ENCODE measurements around the gene MOCS3. TPM values are rescaled to one million over a fixed set of nuclear protein-coding genes. Genes with fewer than 3 reads are reported as not detected.

The MOCS3 gene
- total and polyA plus RNA-seq, 2 donors (not counting 3 experiments of a cell fraction or from before 2014, with no cell fraction given), result 3.2 to 3.6 TPM

DNA sequence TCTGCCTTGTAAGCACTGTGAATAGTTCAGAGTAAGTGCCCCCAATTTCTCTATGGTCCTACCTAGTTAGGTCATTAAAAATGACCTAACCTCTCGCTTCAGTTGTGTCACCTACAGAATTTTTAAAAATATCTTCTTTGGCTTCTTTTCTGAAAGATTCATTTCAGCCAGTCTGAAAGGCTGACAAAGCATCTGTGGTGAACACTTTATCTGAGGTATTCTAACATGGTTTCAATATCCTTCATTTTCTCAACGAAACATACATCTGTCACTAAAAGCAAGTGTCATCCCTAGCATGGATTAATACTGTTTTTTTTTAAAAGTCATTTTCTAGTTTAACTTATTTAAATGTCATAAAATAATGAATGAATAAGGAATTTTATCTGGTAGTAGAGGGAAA lies 5.4 kb upstream of the MOCS3 start:
- no peak for FAIRE-seq
- BruUV-seq (replicated peaks), result no TSS peak
- H3K9me1 ChIP-seq (replicated peaks; ENCODE audit: control insufficient read depth, extremely low read depth, insufficient read depth, low read length), result no peaks in the 10 kb centered on the region
- CTCF ChIA-PET, result no interaction called here
- no peak overlapping the region for H2AFZ ChIP-seq (ENCODE audit: low read depth, low read length)
- H3K36me3 ChIP-seq (ENCODE audit: control insufficient read depth in 2 of 2, extremely low read depth in 1 of 2, insufficient read depth in 2 of 2, low read length in 2 of 2), result peaks cover 3 to 24% of the 10 kb centered on the region in 2 experiments
- peaks cover 69% of the 10 kb centered on the region for H3K79me2 ChIP-seq (ENCODE audit: control insufficient read depth, insufficient read depth, low read length)
- no peaks in the 10 kb centered on the region for H3K9me3 ChIP-seq (replicated peaks; ENCODE audit: control insufficient read depth, insufficient read depth, low read length)
- dilution Hi-C loops (cut with MboI; ENCODE audit: extremely low pct_ligation_motif_present, low sequenced_read_pairs) (no loop called here), intact Hi-C loops (cut with micrococcal nuclease) (no loop called here)
- no peak overlapping the region for H3K9ac ChIP-seq (replicated peaks; ENCODE audit: extremely low read depth, insufficient read depth, low read length)
- H3K27me3 ChIP-seq (ENCODE audit: control insufficient read depth in 2 of 2, insufficient read depth in 2 of 2, low read length in 2 of 2), result no peaks in the 10 kb centered on the region
- H4K20me1 ChIP-seq (replicated peaks; ENCODE audit: control insufficient read depth, extremely low read depth, insufficient read depth, low read length), result no peaks in the 10 kb centered on the region
- no peak for DNase-seq (ENCODE audit: low read depth, low spot score)
- no peak overlapping the region for H3K4me3 ChIP-seq (replicated peaks in 1 of 3; ENCODE audit: insufficient read depth in 1 of 3, low read depth in 1 of 3, low read length in 3 of 3)
- POLR2A ChIA-PET, result no interaction called here
- no peak overlapping the region for H3K4me2 ChIP-seq (ENCODE audit: insufficient read depth, low read length)
- no peak overlapping the region for H3K27ac ChIP-seq (ENCODE audit: insufficient read depth, low read depth, low read length)
- H3K4me1 ChIP-seq (ENCODE audit: control insufficient read depth, extremely low read depth, insufficient read depth, low read length), result peaks cover 13% of the 10 kb centered on the region
- TF ChIP-seq FOS (IDR thresholded peaks at IDR 0.05; ENCODE audit: borderline replicate concordance, insufficient read depth, low read length), result no peak
- no peak for TF ChIP-seq JUN (IDR thresholded peaks at IDR 0.05; ENCODE audit: borderline replicate concordance, insufficient read depth, insufficient read length, low read depth)
- TF ChIP-seq, protein P1, sequence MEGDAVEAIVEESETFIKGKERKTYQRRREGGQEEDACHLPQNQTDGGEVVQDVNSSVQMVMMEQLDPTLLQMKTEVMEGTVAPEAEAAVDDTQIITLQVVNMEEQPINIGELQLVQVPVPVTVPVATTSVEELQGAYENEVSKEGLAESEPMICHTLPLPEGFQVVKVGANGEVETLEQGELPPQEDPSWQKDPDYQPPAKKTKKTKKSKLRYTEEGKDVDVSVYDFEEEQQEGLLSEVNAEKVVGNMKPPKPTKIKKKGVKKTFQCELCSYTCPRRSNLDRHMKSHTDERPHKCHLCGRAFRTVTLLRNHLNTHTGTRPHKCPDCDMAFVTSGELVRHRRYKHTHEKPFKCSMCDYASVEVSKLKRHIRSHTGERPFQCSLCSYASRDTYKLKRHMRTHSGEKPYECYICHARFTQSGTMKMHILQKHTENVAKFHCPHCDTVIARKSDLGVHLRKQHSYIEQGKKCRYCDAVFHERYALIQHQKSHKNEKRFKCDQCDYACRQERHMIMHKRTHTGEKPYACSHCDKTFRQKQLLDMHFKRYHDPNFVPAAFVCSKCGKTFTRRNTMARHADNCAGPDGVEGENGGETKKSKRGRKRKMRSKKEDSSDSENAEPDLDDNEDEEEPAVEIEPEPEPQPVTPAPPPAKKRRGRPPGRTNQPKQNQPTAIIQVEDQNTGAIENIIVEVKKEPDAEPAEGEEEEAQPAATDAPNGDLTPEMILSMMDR (IDR thresholded peaks at IDR 0.05; ENCODE audit: extremely low read depth in 1 of 2, insufficient read depth in 1 of 2, low read depth in 1 of 2, low read length in 2 of 2), result no peak
- no peak for TF ChIP-seq POLR2A (IDR thresholded peaks at IDR 0.05; ENCODE audit: low read depth, low read length)

DNA sequence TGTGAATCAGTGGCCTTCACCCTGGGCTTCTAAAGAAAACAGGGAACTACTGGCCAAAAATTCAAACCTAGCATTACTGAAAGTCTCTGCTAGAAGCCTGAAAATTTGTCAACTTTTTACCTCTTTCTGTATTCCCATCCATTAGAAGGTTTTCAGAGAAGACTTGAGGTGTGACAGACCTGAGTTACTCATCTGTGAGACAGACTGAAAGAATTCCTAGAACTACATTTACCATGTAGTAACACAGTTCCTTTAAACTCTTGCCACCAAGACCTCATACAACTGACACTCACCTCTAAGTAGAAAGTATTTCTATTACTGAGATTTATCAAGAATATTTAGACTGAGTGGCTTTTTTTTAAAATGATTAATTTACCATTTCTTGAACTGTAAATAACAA lies 4.8 kb upstream of the MOCS3 start:
- Histone ChIP-seq H3K4me3 (replicated peaks in 1 of 3; ENCODE audit: insufficient read depth in 1 of 3, low read depth in 1 of 3, low read length in 3 of 3) (no peak overlapping the region), H2AFZ (ENCODE audit: low read depth, low read length) (no peak overlapping the region), H3K36me3 (ENCODE audit: control insufficient read depth in 2 of 2, extremely low read depth in 1 of 2, insufficient read depth in 2 of 2, low read length in 2 of 2) (peaks cover 3 to 22% of the 10 kb centered on the region in 2 experiments), H3K27me3 (ENCODE audit: control insufficient read depth in 2 of 2, insufficient read depth in 2 of 2, low read length in 2 of 2) (no peaks in the 10 kb centered on the region), H3K79me2 (ENCODE audit: control insufficient read depth, insufficient read depth, low read length) (peaks cover 70% of the 10 kb centered on the region), H3K4me2 (ENCODE audit: insufficient read depth, low read length) (no peak overlapping the region), H3K9me3 (replicated peaks; ENCODE audit: control insufficient read depth, insufficient read depth, low read length) (no peaks in the 10 kb centered on the region), H3K4me1 (ENCODE audit: control insufficient read depth, extremely low read depth, insufficient read depth, low read length) (peaks cover 13% of the 10 kb centered on the region), H3K27ac (ENCODE audit: insufficient read depth, low read depth, low read length) (no peak overlapping the region), H3K9me1 (replicated peaks; ENCODE audit: control insufficient read depth, extremely low read depth, insufficient read depth, low read length) (no peaks in the 10 kb centered on the region), H3K9ac (replicated peaks; ENCODE audit: extremely low read depth, insufficient read depth, low read length) (no peak overlapping the region), H4K20me1 (replicated peaks; ENCODE audit: control insufficient read depth, extremely low read depth, insufficient read depth, low read length) (no peaks in the 10 kb centered on the region)
- no TSS peak for BruUV-seq (replicated peaks)
- TF ChIP-seq POLR2A (IDR thresholded peaks at IDR 0.05; ENCODE audit: low read depth, low read length) (no peak), MYC (IDR thresholded peaks at IDR 0.05; ENCODE audit: low read depth, low read length) (no peak), EZH2 (IDR thresholded peaks at IDR 0.05; ENCODE audit: borderline replicate concordance, low read depth, low read length, severe bottlenecking) (no peak), JUN (IDR thresholded peaks at IDR 0.05; ENCODE audit: borderline replicate concordance, insufficient read depth, insufficient read length, low read depth) (no peak), GATA2 (IDR thresholded peaks at IDR 0.05; ENCODE audit: insufficient read depth, insufficient read length, low read depth, low read length) (no peak), FOS (IDR thresholded peaks at IDR 0.05; ENCODE audit: borderline replicate concordance, insufficient read depth, low read length) (no peak), POLR2AphosphoS5 (IDR thresholded peaks at IDR 0.05; ENCODE audit: insufficient read depth, low read depth, low read length) (no peak)
- TF ChIP-seq, protein P2, sequence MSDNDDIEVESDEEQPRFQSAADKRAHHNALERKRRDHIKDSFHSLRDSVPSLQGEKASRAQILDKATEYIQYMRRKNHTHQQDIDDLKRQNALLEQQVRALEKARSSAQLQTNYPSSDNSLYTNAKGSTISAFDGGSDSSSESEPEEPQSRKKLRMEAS (IDR thresholded peaks at IDR 0.05; ENCODE audit: insufficient read depth, insufficient read length), result no peak
- TF ChIP-seq, protein P1 (IDR thresholded peaks at IDR 0.05; ENCODE audit: extremely low read depth in 1 of 2, insufficient read depth in 1 of 2, low read depth in 1 of 2, low read length in 2 of 2), result no peak
- FAIRE-seq (no peak), DNase-seq (ENCODE audit: low read depth, low spot score) (no peak)
- ChIA-PET POLR2A (no interaction called here), CTCF (no interaction called here)
- intact Hi-C loops (cut with micrococcal nuclease), result no loop called here
- dilution Hi-C loops (cut with MboI; ENCODE audit: extremely low pct_ligation_motif_present, low sequenced_read_pairs), result no loop called here
